Posterior vena cava (tissue), 2 donors: ENCODE measurements around the gene CDKN2C. TPM values are rescaled to one million over a fixed set of nuclear protein-coding genes. Genes with fewer than 3 reads are reported as not detected.
"Not testable (repeated sequence)": the region's sequence is repeated elsewhere in the genome, so short reads cannot be mapped to it uniquely, and the experiment has no call there.

Source experiments
- DNase-seq: peaks from one replicate; pipeline ENCODE4 v3.0.0-alpha.2; 2020; ENCODE audit warnings: low spot score
- intact Hi-C, 2 donors: fragments of 100-400 bp; cut with DNase I; formaldehyde crosslinking; loops; one replicate each; pipeline versions ENCODE4 v1.14.1 to v1.14.2; 2022 to 2023
- total RNA-seq, 2 donors: library from RNA; stranded (reverse); fragmentation: NEBNext Ultra II Directional; extraction: Animal tissue kit (Norgen Biotek cat#: 25700); gene quantifications; one replicate each; pipeline ENCODE4 v1.2.1, GENCODE V29; 2021
- donor health status: DM: yes; HTN: yes; CAD: no.
- donor health status: DM: yes; HTN: yes; CAD: no.

Gene CDKN2C
- total RNA-seq, 2 donors from 2014 or later: 11.2 to 20.5 TPM

- intact Hi-C loops: no loop called here
- DNase-seq: no peak
These were observed 7.0 kb downstream of the CDKN2C start for GRCh38 chr1:50976890-50977574.

GRCh38 chr1:50977575-50978143 lies 7.6 kb downstream of the CDKN2C start:
- DNase-seq: peak; percentile 89
- intact Hi-C loops: no loop called here

GRCh38 chr1:50978144-50978851 lies 8.3 kb downstream of the CDKN2C start:
- intact Hi-C loops: no loop called here
- DNase-seq: peak; percentile 87

GRCh38 chr1:50978852-50979781 lies 9.1 kb downstream of the CDKN2C start:
- intact Hi-C loops: no loop called here
- no peak for DNase-seq

- intact Hi-C loops: no loop called here
- DNase-seq: no peak
These were observed 9.9 kb downstream of the CDKN2C start for GRCh38 chr1:50979937-50980336.

- intact Hi-C loops: no loop called here
- no peak for DNase-seq
These were observed 10.5 kb downstream of the CDKN2C start for GRCh38 chr1:50980505-50980904.

GRCh38 chr1:50981741-50982140 lies 11.7 kb downstream of the CDKN2C start:
- intact Hi-C loops: no loop called here
- no peak for DNase-seq

GRCh38 chr1:50982611-50983010 lies 12.6 kb downstream of the CDKN2C start:
- no peak for DNase-seq
- intact Hi-C loops: no loop called here

- intact Hi-C loops: no loop called here
- no peak for DNase-seq
These were observed 13.3 kb downstream of the CDKN2C start for GRCh38 chr1:50983219-50983802.

- no peak for DNase-seq
- intact Hi-C loops: no loop called here
These were observed 15.0 kb downstream of the CDKN2C start for GRCh38 chr1:50985094-50985493.

- intact Hi-C loops: no loop called here
- DNase-seq: no peak
These were observed 16.6 kb downstream of the CDKN2C start for GRCh38 chr1:50986653-50987052.

GRCh38 chr1:50989694-50990093 lies 19.6 kb downstream of the CDKN2C start:
- no peak for DNase-seq
- intact Hi-C loops: no loop called here

GRCh38 chr1:50992532-50993318 lies 22.7 kb downstream of the CDKN2C start:
- intact Hi-C loops: no loop called here
- no peak for DNase-seq

GRCh38 chr1:50993645-50994044 lies 23.6 kb downstream of the CDKN2C start:
- intact Hi-C loops: no loop called here
- DNase-seq: no peak

- no peak for DNase-seq
- intact Hi-C loops: no loop called here
These were observed 25.0 kb downstream of the CDKN2C start for GRCh38 chr1:50994997-50995396.

GRCh38 chr1:50995651-50996050 lies 25.6 kb downstream of the CDKN2C start:
- no peak for DNase-seq
- intact Hi-C loops: no loop called here

GRCh38 chr1:50996083-50996482 lies 26.0 kb downstream of the CDKN2C start:
- DNase-seq: no peak
- intact Hi-C loops: no loop called here

- DNase-seq, intact Hi-C loops: not testable (repeated sequence)
These were observed 29.3 kb downstream of the CDKN2C start for GRCh38 chr1:50999375-50999774.

GRCh38 chr1:51000160-51000559 lies 30.1 kb downstream of the CDKN2C start:
- DNase-seq: no peak
- intact Hi-C loops: no loop called here
